ENCODE data around the gene COQ4.

Gene COQ4

DNA sequence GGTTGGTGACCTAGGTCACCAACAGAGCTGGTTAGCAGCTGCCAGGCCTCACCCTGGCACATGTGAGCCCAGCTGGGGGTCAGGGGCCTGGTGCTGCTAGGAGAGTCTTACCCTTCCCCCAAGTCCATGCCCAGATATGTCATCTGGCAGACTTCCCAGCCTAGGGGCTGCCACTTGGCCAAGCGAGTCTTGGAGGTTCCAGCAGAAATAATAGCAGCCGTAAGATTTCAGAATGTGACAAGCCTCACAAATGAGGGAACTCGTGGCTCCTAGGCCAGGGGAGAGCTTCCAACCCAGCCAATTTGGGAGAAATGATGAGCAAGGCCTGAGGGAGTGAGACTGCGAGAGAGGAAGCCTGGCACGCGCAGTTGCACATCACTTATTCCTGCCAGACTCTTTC, 59.6 kb downstream of the COQ4 start:
- DNase-seq = no peak
- no peak for ATAC-seq (ENCODE audit: insufficient read depth, low read depth)
- Histone ChIP-seq H3K79me2 (ENCODE audit: insufficient read depth, low read length) (peaks cover 46% of the 10 kb centered on the region), H3K27ac (ENCODE audit: low read length) (no peak overlapping the region), H3K9ac (ENCODE audit: low read depth, low read length) (no peak overlapping the region), H2AFZ (ENCODE audit: low read depth, low read length) (no peak overlapping the region), H3K4me3 (ENCODE audit: low read depth in 1 of 2, low read length in 2 of 2) (no peak overlapping the region), H3K36me3 (ENCODE audit: insufficient read depth, low read length) (peaks cover 64% of the 10 kb centered on the region), H3K9me3 (ENCODE audit: insufficient read depth, low read length, severe bottlenecking) (no peaks in the 10 kb centered on the region), H3K27me3 (ENCODE audit: insufficient read depth, low read length, poor library complexity) (no peaks in the 10 kb centered on the region), H3K4me2 (ENCODE audit: insufficient read depth, low read length) (no peak overlapping the region), H4K20me1 (ENCODE audit: insufficient read depth, low read length) (peaks cover 25% of the 10 kb centered on the region), H3K4me1 (ENCODE audit: insufficient read depth, low read length) (no peaks in the 10 kb centered on the region)
- TF ChIP-seq, protein P1, sequence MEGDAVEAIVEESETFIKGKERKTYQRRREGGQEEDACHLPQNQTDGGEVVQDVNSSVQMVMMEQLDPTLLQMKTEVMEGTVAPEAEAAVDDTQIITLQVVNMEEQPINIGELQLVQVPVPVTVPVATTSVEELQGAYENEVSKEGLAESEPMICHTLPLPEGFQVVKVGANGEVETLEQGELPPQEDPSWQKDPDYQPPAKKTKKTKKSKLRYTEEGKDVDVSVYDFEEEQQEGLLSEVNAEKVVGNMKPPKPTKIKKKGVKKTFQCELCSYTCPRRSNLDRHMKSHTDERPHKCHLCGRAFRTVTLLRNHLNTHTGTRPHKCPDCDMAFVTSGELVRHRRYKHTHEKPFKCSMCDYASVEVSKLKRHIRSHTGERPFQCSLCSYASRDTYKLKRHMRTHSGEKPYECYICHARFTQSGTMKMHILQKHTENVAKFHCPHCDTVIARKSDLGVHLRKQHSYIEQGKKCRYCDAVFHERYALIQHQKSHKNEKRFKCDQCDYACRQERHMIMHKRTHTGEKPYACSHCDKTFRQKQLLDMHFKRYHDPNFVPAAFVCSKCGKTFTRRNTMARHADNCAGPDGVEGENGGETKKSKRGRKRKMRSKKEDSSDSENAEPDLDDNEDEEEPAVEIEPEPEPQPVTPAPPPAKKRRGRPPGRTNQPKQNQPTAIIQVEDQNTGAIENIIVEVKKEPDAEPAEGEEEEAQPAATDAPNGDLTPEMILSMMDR (IDR thresholded peaks at IDR 0.05; ENCODE audit: borderline replicate concordance, extremely low read depth, low read length, poor library complexity, severe bottlenecking) = no peak

DNA sequence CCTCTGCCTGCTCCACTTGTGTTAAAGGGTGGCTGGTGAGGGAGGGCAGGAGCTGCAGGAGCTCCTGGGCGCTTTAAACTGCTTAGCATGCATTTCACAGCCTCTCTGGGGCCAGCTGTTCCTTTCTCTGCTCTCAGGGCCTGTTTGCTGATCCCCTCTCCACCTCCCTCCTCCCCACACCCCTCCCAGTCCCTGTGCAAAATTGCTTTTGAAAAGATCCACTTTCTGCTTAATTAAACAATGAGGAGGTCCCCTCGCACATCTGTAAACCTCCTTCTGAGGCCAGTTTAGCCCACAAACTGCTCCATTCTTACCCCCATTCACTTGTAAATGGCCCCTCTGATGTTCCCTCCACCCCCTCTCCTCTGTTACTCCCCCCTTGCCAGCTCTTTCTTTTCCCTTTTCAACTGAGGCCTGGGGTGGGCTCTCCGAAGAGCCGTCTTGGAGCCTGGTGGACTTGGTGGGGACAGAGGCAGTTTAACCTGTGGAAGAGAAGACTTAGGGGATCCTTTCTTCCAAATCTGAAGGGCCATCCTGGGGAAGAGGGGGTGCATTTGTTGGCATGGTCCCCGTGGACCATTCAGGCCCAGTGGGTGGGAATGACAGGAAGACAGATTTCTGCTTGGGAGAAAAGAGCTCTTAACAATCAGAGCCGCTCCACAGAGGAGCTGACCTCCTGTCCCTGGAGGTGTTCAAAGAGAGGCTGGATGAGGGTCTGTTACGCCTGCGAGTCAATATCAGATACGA, 60.5 kb downstream of the COQ4 start:
- Histone ChIP-seq H3K4me3 (ENCODE audit: low read depth in 1 of 2, low read length in 2 of 2) (no peak overlapping the region), H3K79me2 (ENCODE audit: insufficient read depth, low read length) (peaks cover 40% of the 10 kb centered on the region), H3K9me3 (ENCODE audit: insufficient read depth, low read length, severe bottlenecking) (no peaks in the 10 kb centered on the region), H3K4me2 (ENCODE audit: insufficient read depth, low read length) (no peak overlapping the region), H4K20me1 (ENCODE audit: insufficient read depth, low read length) (peaks cover 22% of the 10 kb centered on the region), H3K4me1 (ENCODE audit: insufficient read depth, low read length) (no peaks in the 10 kb centered on the region), H3K36me3 (ENCODE audit: insufficient read depth, low read length) (peaks cover 66% of the 10 kb centered on the region), H3K9ac (ENCODE audit: low read depth, low read length) (no peak overlapping the region), H3K27ac (ENCODE audit: low read length) (no peak overlapping the region), H2AFZ (ENCODE audit: low read depth, low read length) (no peak overlapping the region), H3K27me3 (ENCODE audit: insufficient read depth, low read length, poor library complexity) (no peaks in the 10 kb centered on the region)
- ATAC-seq (ENCODE audit: insufficient read depth, low read depth) (no peak), DNase-seq (no peak)
- no peak for TF ChIP-seq EZH2 (IDR thresholded peaks at IDR 0.05; ENCODE audit: borderline replicate concordance, low read depth, low read length, severe bottlenecking)
- TF ChIP-seq, protein P1 (IDR thresholded peaks at IDR 0.05; ENCODE audit: borderline replicate concordance, extremely low read depth, low read length, poor library complexity, severe bottlenecking) = no peak
